ENCODE measurements around the gene FHDC1. TPM values are rescaled to one million over a fixed set of nuclear protein-coding genes. Genes with fewer than 3 reads are reported as not detected.

FHDC1 gene
- total RNA-seq, 1 experiment from 2014 or later: 0.46 TPM

- no peak for DNase-seq (ENCODE audit: low read depth)
Measured at GRCh38 chr4:152976212-152976761, 40.2 kb downstream of the FHDC1 start.

GRCh38 chr4:152979731-152980330 lies 43.7 kb downstream of the FHDC1 start:
- DNase-seq (ENCODE audit: low read depth): no peak

- DNase-seq (ENCODE audit: low read depth): no peak
Measured at GRCh38 chr4:152981278-152981677, 45.2 kb downstream of the FHDC1 start.

- no peak for DNase-seq (ENCODE audit: low read depth)
Measured at GRCh38 chr4:152981842-152982241, 45.7 kb downstream of the FHDC1 start.

GRCh38 chr4:152983221-152983620 lies 47.1 kb downstream of the FHDC1 start:
- no peak for DNase-seq (ENCODE audit: low read depth)

GRCh38 chr4:152983774-152984411 lies 47.8 kb downstream of the FHDC1 start:
- peak; percentile 51 for DNase-seq (ENCODE audit: low read depth)

GRCh38 chr4:152988721-152989553 lies 52.8 kb downstream of the FHDC1 start:
- no peak for DNase-seq (ENCODE audit: low read depth)

GRCh38 chr4:152989554-152989970 lies 53.4 kb downstream of the FHDC1 start:
- no peak for DNase-seq (ENCODE audit: low read depth)

GRCh38 chr4:152990471-152991131 lies 54.5 kb downstream of the FHDC1 start:
- no peak for DNase-seq (ENCODE audit: low read depth)

- DNase-seq (ENCODE audit: low read depth): no peak
Measured at GRCh38 chr4:152991398-152991797, 55.3 kb downstream of the FHDC1 start.

- no peak for DNase-seq (ENCODE audit: low read depth)
Measured at GRCh38 chr4:152992027-152992426, 55.9 kb downstream of the FHDC1 start.

GRCh38 chr4:152992466-152992865 lies 56.3 kb downstream of the FHDC1 start:
- DNase-seq (ENCODE audit: low read depth): no peak

GRCh38 chr4:152994038-152994437 lies 57.9 kb downstream of the FHDC1 start:
- no peak for DNase-seq (ENCODE audit: low read depth)

GRCh38 chr4:152996111-152996571 lies 60.0 kb downstream of the FHDC1 start:
- no peak for DNase-seq (ENCODE audit: low read depth)

- no peak for DNase-seq (ENCODE audit: low read depth)
Measured at GRCh38 chr4:152996672-152997071, 60.5 kb downstream of the FHDC1 start.

- no peak for DNase-seq (ENCODE audit: low read depth)
Measured at GRCh38 chr4:152997288-152997687, 61.2 kb downstream of the FHDC1 start.

GRCh38 chr4:152997771-152998487 lies 61.8 kb downstream of the FHDC1 start:
- DNase-seq (ENCODE audit: low read depth): no peak

- DNase-seq (ENCODE audit: low read depth): no peak
Measured at GRCh38 chr4:152998861-152999260, 62.7 kb downstream of the FHDC1 start.

GRCh38 chr4:152999346-153000075 lies 63.4 kb downstream of the FHDC1 start:
- DNase-seq (ENCODE audit: low read depth): no peak

GRCh38 chr4:153000076-153000420 lies 63.9 kb downstream of the FHDC1 start:
- no peak for DNase-seq (ENCODE audit: low read depth)
